Measurements from ENCODE around the gene MRPS24.

GRCh38 chr7:43873300-43873699, 4.0 kb upstream of the MRPS24 start:
- TF ChIP-seq CTCF (IDR thresholded peaks at IDR 0.05 in 2 of 3, conservative IDR thresholded peaks at IDR 0.05 in 1 of 3; ENCODE audit: control insufficient read depth in 2 of 3, extremely low read depth in 1 of 3, insufficient read depth in 1 of 3, low read depth in 3 of 3, low read length in 3 of 3) (no peak), BCLAF1 (IDR thresholded peaks at IDR 0.05) (no peak), CEBPB (IDR thresholded peaks at IDR 0.05; ENCODE audit: borderline replicate concordance in 1 of 2, low read depth in 2 of 2, low read length in 2 of 2) (no peak), FOXM1 (IDR thresholded peaks at IDR 0.05; ENCODE audit: low read depth, low read length) (no peak), ZNF274 (IDR thresholded peaks at IDR 0.05; ENCODE audit: insufficient read depth, insufficient read length) (no peak), NFYB (IDR thresholded peaks at IDR 0.05; ENCODE audit: insufficient read depth, low read depth, low read length) (no peak), ETV6 (conservative IDR thresholded peaks at IDR 0.05 in 1 of 2, IDR thresholded peaks at IDR 0.05 in 1 of 2; ENCODE audit: borderline replicate concordance in 1 of 2, low read depth in 1 of 2) (no peak), SP1 (IDR thresholded peaks at IDR 0.05; ENCODE audit: low read depth, low read length) (no peak), HDAC6 (IDR thresholded peaks at IDR 0.05; ENCODE audit: unreplicated experiment) (no peak), EP300 (IDR thresholded peaks at IDR 0.05; ENCODE audit: borderline replicate concordance in 1 of 2, control insufficient read depth in 1 of 2, low read depth in 2 of 2, low read length in 2 of 2) (no peak)

Measured in GM12878 (cell line).